ENCODE data around the gene AJAP1.

DNA sequence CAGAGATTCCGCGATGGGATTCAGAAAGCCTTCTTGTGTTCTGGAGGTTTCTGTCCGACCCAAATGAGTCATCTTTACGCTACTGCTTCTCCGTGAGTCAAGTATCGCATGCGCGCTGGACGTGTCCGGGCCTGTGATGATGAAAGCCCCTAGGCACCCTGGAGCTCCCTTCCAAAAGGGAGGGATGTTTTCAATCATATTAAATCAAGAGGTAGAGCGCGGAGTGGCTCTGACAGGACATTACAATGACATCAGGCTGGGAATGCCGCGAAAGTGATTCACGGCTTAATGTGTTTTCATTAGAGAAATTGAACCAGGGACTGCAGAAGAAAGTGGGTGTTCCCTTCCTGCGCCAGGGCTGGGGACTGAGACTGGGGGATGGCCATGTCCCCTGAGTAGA, 48.5 kb downstream of the AJAP1 start:
- TF ChIP-seq ARNT (IDR thresholded peaks at IDR 0.05), result no peak
- no peak for TF ChIP-seq SUZ12 (IDR thresholded peaks at IDR 0.05)
- no peak for TF ChIP-seq SP1 (IDR thresholded peaks at IDR 0.05)
- no peak for TF ChIP-seq FOXM1 (IDR thresholded peaks at IDR 0.05; ENCODE audit: borderline replicate concordance)
- no peak for TF ChIP-seq FOXA1 (IDR thresholded peaks at IDR 0.05)
- no peak for TF ChIP-seq L3MBTL2 (conservative IDR thresholded peaks at IDR 0.05)
- TF ChIP-seq, protein P1, sequence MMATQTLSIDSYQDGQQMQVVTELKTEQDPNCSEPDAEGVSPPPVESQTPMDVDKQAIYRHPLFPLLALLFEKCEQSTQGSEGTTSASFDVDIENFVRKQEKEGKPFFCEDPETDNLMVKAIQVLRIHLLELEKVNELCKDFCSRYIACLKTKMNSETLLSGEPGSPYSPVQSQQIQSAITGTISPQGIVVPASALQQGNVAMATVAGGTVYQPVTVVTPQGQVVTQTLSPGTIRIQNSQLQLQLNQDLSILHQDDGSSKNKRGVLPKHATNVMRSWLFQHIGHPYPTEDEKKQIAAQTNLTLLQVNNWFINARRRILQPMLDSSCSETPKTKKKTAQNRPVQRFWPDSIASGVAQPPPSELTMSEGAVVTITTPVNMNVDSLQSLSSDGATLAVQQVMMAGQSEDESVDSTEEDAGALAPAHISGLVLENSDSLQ (IDR thresholded peaks at IDR 0.05), result peak; percentile 32; the same call in 1 of the 2 replicates
- TF ChIP-seq HDGF (IDR thresholded peaks at IDR 0.05; ENCODE audit: borderline replicate concordance), result no peak
- no peak for TF ChIP-seq NFRKB (IDR thresholded peaks at IDR 0.05)
- TF ChIP-seq ZNF384 (IDR thresholded peaks at IDR 0.05), result no peak
- TF ChIP-seq TARDBP (IDR thresholded peaks at IDR 0.05), result no peak

Data from HEK293T (cell line).